Measurements from ENCODE around the gene PTMA. TPM values are rescaled to one million over a fixed set of nuclear protein-coding genes. Genes with fewer than 3 reads are reported as not detected.
A peak's percentile ranks its signal among the peaks of the same experiment; 100 is the strongest.

Gene PTMA
- total and polyA plus RNA-seq, 2 of the 4 experiments (the other 2 are of a cell fraction), result 380 to 742 TPM

DNA sequence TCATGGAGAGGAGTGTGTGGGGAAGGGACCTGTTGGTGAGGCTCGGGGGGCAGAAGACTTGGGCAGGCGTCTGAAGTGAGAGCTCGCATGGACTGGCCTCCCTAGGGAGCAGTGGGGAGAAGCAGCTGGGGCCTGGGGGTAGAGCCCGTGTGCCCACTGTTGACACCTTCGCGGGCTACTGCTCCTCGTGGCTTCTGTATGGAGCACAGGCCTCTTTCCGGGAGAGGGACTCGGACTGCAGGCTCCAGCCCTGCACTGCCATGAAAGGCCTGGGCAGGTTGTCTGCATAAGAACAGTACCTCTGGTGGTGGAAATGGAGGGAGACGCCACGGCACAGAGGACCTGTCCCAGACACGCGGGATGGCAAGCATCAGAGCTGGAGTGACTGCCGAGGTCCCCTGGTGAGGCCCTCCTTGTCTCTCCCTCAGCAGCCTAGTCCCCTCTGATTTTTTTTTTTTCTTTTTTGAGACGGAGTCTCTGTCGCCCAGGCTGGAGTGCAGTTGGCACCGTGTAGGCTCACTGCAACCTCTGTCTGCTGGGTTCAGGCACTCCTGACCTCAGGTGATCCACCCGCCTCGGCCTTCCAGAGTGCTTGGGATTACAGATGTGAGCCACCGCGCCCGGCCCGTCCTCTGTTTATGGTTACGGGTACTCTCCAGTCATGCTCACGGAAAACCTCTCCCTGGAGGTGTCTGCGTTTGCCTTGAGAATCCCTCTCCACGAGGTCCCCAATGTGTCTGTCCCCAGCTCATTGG, 44.7 kb upstream of the PTMA start:
- Histone ChIP-seq H2AFZ (replicated peaks; ENCODE audit: low read length, poor library complexity) (peak overlapping the region; percentile 66), H3K27me3 (ENCODE audit: control insufficient read depth, insufficient read depth, low read length) (no peaks in the 10 kb centered on the region), H4K20me1 (ENCODE audit: insufficient read depth, low read length) (no peaks in the 10 kb centered on the region), H4K91ac (ENCODE audit: insufficient read depth, low read depth, low read length) (peak overlapping the region; percentile 15), H3K9me1 (ENCODE audit: insufficient read depth, low read length) (peaks cover 13% of the 10 kb centered on the region), H3K14ac (replicated peaks; ENCODE audit: low read depth, low read length) (no peak overlapping the region), H3K18ac (ENCODE audit: low read depth, low read length) (no peak overlapping the region), H3K56ac (ENCODE audit: extremely low read depth, insufficient read depth, low read length) (no peak overlapping the region), H2AK9ac (replicated peaks; ENCODE audit: low read depth, low read length, poor library complexity) (peak overlapping the region; percentile 81), H3K9me3 (ENCODE audit: control insufficient read depth, insufficient read depth, low read length) (peaks cover 2% of the 10 kb centered on the region; the same call in 1 of the 2 replicates), H2BK120ac (ENCODE audit: low read depth, low read length) (peak overlapping the region; percentile 6; the same call in 1 of the 2 replicates), H3K4ac (ENCODE audit: low read depth, low read length) (peak overlapping the region; percentile 37), H3K9ac (ENCODE audit: low read depth, low read length) (no peak overlapping the region), H4K8ac (ENCODE audit: low read depth in 2 of 2, low read length in 2 of 2) (peak overlapping the region; percentile 94 to 96; a peak in 2 of 4 replicates), H3K4me3 (ENCODE audit: insufficient read depth, low read depth, low read length) (no peak overlapping the region), H3K36me3 (ENCODE audit: control insufficient read depth, insufficient read depth, low read length) (no peaks in the 10 kb centered on the region), H2BK15ac (ENCODE audit: low read depth, low read length) (no peak overlapping the region; the same call in 2 of the 3 replicates), H3K4me2 (ENCODE audit: low read depth, low read length) (no peak overlapping the region), H4K5ac (ENCODE audit: low read depth, low read length) (no peak overlapping the region), H2AK5ac (ENCODE audit: low read depth, low read length) (peak overlapping the region; percentile 68), H3K79me1 (ENCODE audit: low read depth in 1 of 2, low read length in 2 of 2) (peaks cover 0 to 22% of the 10 kb centered on the region in 2 experiments; a peak in 2 of 4 replicates), H3K27ac (ENCODE audit: insufficient read depth, low read length) (no peak overlapping the region), H3K23ac (ENCODE audit: low read depth, low read length) (no peak overlapping the region), H3K4me1 (ENCODE audit: control insufficient read depth, insufficient read depth, low read length) (peaks cover 16% of the 10 kb centered on the region), H2BK20ac (ENCODE audit: low read depth, low read length) (no peak overlapping the region; the same call in 1 of the 2 replicates), H2BK5ac (ENCODE audit: low read depth, low read length, poor library complexity, severe bottlenecking) (no peak overlapping the region)
- ATAC-seq (ENCODE audit: low read depth) (no peak), DNase-seq (no peak)
- WGBS, 2 experiments (ENCODE audit: extremely low coverage in 2 of 2, insufficient read length in 1 of 2), result 94% methylated on average over 16 of the region's 27 CpGs; no CpG with 5 or more reads in 1 of the 2 experiments
- ChIA-PET POLR2A (ENCODE audit: unreplicated experiment) (no interaction called here), CTCF (no interaction called here)
- in situ Hi-C loops (cut with MboI; ENCODE audit: low sequenced_read_pairs), result no loop called here
- no peak for TF ChIP-seq BHLHE40 (IDR thresholded peaks at IDR 0.05; ENCODE audit: low read depth, low read length)
- TF ChIP-seq RAD21 (IDR thresholded peaks at IDR 0.05; ENCODE audit: low read length), result no peak
- TF ChIP-seq POLR2A (IDR thresholded peaks at IDR 0.05; ENCODE audit: low read depth, low read length), result no peak
- TF ChIP-seq FOS (IDR thresholded peaks at IDR 0.05; ENCODE audit: low read depth, low read length), result no peak
- no peak for TF ChIP-seq RFX5 (IDR thresholded peaks at IDR 0.05; ENCODE audit: low read depth, low read length)
- no peak for TF ChIP-seq CHD1 (IDR thresholded peaks at IDR 0.05; ENCODE audit: low read depth, low read length)
- no peak for TF ChIP-seq CEBPB (IDR thresholded peaks at IDR 0.05; ENCODE audit: low read depth, low read length)
- no peak for TF ChIP-seq RCOR1 (IDR thresholded peaks at IDR 0.05; ENCODE audit: insufficient replicate concordance, low read length)
- TF ChIP-seq USF2 (IDR thresholded peaks at IDR 0.05; ENCODE audit: low read depth, low read length), result no peak
- TF ChIP-seq MAFK (IDR thresholded peaks at IDR 0.05; ENCODE audit: low read depth, low read length), result no peak
- TF ChIP-seq, protein P1, sequence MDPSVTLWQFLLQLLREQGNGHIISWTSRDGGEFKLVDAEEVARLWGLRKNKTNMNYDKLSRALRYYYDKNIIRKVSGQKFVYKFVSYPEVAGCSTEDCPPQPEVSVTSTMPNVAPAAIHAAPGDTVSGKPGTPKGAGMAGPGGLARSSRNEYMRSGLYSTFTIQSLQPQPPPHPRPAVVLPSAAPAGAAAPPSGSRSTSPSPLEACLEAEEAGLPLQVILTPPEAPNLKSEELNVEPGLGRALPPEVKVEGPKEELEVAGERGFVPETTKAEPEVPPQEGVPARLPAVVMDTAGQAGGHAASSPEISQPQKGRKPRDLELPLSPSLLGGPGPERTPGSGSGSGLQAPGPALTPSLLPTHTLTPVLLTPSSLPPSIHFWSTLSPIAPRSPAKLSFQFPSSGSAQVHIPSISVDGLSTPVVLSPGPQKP (IDR thresholded peaks at IDR 0.05; ENCODE audit: borderline replicate concordance, low read depth, low read length), result no peak
- no peak for TF ChIP-seq MAZ (IDR thresholded peaks at IDR 0.05; ENCODE audit: borderline replicate concordance, low read depth, low read length)
- TF ChIP-seq SMC3 (IDR thresholded peaks at IDR 0.05; ENCODE audit: low read depth, low read length), result no peak
- no peak for TF ChIP-seq MXI1 (IDR thresholded peaks at IDR 0.05; ENCODE audit: borderline replicate concordance, low read depth, low read length)
- intact Hi-C loops (cut with micrococcal nuclease), result no loop called here
- dilution Hi-C loops (cut with HindIII; ENCODE audit: low sequenced_read_pairs, unreplicated experiment), result no loop called here
- no TSS peak for BruUV-seq (replicated peaks)

All from IMR-90 (cell line).